ENCODE measurements around the gene MLLT3.

DNA sequence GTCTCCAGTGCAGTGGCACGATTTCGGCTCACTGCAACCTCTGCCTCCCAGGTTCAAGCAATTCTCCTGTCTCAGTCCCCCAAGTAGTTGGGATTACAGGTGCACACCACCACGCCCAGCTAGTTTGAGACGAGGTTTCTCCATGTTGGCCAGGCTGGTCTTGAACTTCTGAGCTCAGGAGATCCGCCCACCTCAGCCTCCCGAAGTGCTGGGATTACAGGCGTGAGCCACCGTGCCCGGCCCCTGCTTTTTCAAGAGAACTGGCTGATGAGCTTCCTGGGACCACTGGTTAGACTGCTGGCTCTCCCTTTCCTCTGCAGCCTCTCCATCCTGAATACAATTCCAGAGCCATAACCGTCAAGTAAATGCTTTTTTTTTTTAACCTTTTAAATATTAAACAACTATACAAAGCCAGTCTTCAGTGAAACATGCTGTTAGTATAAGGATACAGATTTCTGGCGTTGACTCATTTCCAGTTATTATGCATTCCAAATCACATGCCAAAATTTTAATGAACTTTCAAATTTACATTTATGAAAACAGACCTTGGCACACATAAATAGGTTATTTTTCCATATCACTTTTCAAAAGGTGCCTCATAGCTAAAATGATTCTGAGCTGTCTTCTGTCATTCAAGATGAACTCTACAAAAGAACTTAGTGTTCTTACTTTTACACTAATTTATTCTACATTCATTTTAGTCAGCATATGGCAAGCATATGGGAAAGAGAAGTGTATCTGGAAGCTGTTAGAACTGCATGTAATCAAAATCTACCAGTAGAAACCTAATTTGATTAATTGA is 116.0 kb downstream of the MLLT3 start:
- TF ChIP-seq, protein P1, sequence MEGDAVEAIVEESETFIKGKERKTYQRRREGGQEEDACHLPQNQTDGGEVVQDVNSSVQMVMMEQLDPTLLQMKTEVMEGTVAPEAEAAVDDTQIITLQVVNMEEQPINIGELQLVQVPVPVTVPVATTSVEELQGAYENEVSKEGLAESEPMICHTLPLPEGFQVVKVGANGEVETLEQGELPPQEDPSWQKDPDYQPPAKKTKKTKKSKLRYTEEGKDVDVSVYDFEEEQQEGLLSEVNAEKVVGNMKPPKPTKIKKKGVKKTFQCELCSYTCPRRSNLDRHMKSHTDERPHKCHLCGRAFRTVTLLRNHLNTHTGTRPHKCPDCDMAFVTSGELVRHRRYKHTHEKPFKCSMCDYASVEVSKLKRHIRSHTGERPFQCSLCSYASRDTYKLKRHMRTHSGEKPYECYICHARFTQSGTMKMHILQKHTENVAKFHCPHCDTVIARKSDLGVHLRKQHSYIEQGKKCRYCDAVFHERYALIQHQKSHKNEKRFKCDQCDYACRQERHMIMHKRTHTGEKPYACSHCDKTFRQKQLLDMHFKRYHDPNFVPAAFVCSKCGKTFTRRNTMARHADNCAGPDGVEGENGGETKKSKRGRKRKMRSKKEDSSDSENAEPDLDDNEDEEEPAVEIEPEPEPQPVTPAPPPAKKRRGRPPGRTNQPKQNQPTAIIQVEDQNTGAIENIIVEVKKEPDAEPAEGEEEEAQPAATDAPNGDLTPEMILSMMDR (conservative IDR thresholded peaks at IDR 0.05; ENCODE audit: low read length), result no peak
- no peak for TF ChIP-seq EZH2phosphoT487 (IDR thresholded peaks at IDR 0.05; ENCODE audit: borderline replicate concordance)

Measured in Loucy (cell line).